C4-2B (cell line): Measurements from ENCODE around the gene ALDH18A1.

ENCODE experiments used
- H3K27ac ChIP-seq: fragments of 450-650 bp; 2 replicates; pipeline ENCODE4 v1.5.1; 2017
- ZFX ChIP-seq: fragments of 450-650 bp; IDR thresholded peaks from 2 replicates; pipeline ENCODE4 v1.6.1; 2017
- TF ChIP-seq, protein P1 (sequence below): fragments of 450-650 bp; conservative IDR thresholded peaks from 2 replicates; pipeline ENCODE4 v1.5.1; 2017; ENCODE audit warnings: mild to moderate bottlenecking

ALDH18A1 gene

DNA sequence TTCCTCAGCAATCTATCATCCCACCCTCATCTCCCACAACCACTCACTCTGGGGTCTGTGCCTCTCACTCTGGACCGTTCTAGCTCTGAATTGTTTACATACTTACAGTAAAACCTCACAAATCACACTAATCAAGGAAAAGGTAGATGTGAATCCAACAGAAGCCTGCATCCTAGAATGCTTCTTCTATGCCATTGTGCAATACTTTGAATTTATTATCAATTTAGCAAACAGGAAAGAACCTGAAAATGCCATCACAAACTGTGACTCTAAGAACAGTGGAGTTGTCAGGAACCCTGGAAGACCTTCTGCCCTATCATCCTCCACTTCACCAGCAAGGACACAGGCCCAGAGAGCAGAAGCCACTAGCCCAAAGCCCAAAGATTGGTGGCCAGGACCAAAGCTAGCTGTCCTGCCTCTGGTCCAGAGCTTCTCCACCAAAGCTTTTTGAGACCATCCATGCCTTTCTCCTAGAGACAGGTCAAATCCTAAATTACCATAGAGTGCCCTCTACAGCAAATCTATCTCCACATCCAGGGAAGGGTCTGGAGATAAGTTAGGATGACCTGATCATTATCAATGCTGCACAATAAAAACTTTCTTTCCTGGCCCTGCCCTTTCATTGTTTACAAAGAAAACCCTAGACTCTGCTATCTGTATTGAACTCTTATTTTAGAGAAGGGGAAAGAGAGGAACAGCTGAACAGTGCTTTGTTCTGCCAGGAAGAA, 97.8 kb downstream of the ALDH18A1 start:
- H3K27ac ChIP-seq = no peak overlapping the region
- TF ChIP-seq ZFX = no peak
- TF ChIP-seq, protein P1, sequence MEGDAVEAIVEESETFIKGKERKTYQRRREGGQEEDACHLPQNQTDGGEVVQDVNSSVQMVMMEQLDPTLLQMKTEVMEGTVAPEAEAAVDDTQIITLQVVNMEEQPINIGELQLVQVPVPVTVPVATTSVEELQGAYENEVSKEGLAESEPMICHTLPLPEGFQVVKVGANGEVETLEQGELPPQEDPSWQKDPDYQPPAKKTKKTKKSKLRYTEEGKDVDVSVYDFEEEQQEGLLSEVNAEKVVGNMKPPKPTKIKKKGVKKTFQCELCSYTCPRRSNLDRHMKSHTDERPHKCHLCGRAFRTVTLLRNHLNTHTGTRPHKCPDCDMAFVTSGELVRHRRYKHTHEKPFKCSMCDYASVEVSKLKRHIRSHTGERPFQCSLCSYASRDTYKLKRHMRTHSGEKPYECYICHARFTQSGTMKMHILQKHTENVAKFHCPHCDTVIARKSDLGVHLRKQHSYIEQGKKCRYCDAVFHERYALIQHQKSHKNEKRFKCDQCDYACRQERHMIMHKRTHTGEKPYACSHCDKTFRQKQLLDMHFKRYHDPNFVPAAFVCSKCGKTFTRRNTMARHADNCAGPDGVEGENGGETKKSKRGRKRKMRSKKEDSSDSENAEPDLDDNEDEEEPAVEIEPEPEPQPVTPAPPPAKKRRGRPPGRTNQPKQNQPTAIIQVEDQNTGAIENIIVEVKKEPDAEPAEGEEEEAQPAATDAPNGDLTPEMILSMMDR = no peak

DNA sequence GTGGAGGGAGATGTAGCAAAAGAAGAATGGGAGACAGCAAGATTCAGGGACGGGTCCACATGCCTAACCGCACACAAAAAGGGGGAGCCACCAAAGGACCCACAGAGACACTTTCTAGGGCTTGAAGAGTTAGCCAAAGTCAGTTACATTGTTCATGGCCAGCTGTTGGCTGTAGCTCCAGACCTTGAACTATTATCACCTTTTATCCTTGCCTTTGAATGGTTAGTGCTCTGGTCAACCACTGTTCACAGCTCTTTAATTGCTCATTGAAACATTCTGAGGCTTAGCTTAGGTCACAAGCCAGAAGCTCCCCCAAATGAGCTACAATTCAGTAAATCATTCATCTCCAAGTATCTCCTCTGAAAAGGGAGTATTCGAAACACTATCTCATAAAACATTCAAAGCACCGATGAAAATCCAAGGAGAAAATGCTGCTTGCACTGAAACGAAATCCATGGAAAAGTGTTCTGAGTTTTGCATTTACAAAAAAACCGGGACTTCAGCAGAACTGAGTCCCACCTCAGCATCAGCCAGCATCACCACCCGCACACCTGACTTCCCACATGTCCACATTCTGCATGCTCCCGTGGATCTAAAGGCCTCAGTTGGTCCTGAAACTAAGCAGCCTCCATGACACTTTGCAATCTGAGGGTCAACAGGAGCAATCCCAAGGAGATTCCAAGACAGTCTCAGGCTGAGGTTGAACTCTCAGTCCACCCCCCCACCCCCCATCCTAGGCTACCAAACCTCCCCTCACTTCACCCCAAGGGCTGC, 99.3 kb downstream of the ALDH18A1 start:
- TF ChIP-seq, protein P1 = no peak
- no peak for TF ChIP-seq ZFX
- no peak overlapping the region for H3K27ac ChIP-seq
